8988T (cell line): ENCODE results near the gene EIF2D.
A peak's percentile ranks its signal among the peaks of the same experiment; 100 is the strongest.
"Not testable (repeated sequence)": the region's sequence is repeated elsewhere in the genome, so short reads cannot be mapped to it uniquely, and the experiment has no call there.

ENCODE experiments used
- DNase-seq: peaks from one replicate; pipeline ENCODE4 v3.0.0; 2011

EIF2D gene, protein sequence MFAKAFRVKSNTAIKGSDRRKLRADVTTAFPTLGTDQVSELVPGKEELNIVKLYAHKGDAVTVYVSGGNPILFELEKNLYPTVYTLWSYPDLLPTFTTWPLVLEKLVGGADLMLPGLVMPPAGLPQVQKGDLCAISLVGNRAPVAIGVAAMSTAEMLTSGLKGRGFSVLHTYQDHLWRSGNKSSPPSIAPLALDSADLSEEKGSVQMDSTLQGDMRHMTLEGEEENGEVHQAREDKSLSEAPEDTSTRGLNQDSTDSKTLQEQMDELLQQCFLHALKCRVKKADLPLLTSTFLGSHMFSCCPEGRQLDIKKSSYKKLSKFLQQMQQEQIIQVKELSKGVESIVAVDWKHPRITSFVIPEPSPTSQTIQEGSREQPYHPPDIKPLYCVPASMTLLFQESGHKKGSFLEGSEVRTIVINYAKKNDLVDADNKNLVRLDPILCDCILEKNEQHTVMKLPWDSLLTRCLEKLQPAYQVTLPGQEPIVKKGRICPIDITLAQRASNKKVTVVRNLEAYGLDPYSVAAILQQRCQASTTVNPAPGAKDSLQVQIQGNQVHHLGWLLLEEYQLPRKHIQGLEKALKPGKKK

DNA sequence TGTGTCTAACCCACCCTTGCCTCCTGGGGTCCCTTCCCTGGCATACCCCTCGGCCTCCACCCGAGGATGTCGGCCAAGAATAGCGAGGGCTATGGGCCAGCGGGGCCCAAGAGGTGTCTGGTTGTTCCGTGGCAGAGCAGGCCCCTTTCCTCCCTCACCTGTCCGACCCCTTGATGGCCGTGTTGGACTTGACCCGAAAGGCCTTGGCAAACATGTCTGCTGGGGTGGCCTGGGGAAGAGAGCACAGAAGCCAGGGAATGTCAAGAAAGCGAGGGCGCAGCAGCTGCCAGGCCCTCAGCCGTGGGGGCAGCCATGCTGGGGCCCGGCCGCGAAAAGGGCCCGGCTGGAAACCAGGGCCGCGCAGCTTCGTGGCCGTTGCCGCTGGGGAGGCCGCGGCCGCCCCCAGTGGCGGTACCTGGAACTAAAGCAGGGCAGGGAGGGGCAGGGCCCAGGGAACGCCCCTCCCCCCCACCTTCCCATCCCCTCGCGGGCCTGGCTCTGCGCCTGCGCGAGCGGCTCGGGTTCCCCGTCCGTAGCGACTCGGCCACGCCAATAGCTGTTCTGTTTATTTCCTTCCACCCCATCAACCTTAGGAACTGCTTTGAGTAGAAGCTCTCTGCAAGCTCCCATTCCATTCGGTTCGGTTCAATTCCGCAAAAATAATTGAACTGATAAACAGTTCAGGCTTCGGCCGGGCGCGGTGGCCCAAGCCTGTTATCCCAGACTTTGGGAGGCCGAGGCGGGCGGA lies at the start of gene EIF2D:
Gene EIF2D, minus strand, starts transcription at position 337 of the 748 bp plus-strand sequence. Its CDS starts 123 bp downstream, at position 214.
- peak; percentile 97 for DNase-seq

DNA sequence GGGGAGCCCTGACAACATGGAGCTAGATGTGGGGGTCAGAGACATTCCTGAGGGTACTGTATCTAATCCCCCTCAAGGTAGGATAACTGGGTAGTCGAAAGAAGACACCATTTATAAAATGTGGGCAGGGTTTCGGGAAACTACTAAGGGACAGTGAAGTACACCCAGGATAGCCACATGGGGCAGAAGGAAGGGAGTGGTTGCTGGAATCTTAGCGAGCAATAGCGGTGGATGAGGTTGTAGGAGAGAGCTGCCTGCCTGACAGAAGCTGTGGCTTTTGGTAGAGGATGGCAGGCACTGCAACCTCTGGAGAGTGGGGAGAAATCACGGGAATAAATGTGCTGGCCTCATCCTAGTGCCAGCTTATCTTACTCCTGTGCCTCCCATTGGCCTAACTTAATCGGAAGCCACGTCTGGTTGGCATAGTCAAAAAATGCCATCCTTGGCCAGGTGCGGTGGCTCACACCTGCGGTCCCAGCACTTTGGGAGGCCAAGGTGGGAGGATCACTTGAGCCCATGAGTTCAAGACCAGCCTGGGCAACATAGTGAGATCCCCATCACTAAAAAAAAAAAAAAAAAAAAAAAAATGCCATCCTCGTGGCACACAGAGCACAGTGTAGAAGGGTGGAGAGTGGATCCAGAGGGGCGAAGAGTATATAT lies 49.0 kb upstream of the EIF2D start:
- DNase-seq: no peak

DNA sequence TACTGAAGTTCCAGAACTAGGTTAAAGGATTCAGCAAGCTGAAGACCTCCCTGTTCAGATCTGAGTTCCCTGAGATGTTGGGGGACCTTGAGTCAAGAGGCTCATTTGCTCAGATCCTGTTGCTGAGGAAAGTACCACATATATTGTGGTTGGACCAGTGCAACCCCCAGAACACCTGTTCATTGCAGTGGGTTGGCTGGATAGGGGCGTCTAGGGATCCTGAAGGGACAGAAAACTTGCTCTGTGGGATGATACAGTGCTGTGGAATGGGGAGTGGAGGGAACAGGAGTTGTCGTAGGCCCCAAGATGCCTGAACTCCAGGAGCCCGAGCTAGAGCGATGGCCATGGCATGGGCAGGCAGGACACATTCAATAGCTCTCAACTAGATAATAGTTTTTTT lies 47.9 kb upstream of the EIF2D start:
- DNase-seq: no peak

DNA sequence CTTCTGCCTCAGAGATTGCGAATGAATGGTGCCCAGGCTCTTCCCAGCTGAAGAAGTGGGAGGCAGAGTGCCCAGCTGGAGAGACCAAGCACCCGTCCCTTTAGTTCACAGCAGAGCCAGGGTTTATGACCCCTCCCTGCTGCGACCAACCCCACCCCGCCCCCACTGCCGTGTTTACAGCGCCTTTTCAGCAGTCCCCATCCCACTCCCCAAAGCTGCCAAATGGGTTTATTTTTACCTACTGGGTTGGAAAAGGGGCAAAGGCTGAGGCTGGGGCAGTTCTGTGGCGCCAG lies 46.7 kb upstream of the EIF2D start:
- no peak for DNase-seq

DNA sequence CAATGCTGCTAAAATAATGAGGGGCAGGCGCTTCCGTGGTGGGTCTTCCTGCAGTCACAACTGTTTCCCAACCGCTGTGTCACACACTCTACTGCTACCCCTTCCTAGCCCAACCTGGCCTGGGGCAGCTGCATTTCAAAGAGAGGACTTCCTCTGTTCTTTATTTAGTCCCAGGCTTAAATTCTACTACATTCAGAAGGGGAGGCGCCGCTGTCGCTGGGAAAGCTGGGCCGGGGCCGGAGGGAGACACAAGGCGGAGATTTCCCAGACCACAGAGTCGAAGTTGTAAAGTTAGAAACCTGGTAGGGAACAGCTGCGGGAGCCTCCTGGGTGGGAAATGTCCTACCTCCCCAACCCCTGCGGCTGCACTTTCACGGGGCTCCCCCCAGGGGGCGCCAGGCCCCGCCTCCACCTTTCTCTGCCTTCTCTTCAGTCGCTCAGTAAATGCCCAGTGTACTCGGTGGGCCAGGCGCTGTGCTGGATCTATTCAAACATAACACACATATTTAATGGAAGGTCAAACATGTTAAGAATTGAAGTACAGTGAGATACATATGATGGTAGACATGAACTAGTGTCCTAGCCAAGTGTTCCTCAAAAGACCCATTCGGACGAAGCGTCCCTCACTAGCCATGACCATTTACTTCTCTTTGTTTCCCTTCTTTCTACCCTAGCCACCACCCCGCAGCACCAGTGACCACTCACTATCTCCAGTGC lies 46.2 kb upstream of the EIF2D start:
- DNase-seq: peak; percentile 84

DNA sequence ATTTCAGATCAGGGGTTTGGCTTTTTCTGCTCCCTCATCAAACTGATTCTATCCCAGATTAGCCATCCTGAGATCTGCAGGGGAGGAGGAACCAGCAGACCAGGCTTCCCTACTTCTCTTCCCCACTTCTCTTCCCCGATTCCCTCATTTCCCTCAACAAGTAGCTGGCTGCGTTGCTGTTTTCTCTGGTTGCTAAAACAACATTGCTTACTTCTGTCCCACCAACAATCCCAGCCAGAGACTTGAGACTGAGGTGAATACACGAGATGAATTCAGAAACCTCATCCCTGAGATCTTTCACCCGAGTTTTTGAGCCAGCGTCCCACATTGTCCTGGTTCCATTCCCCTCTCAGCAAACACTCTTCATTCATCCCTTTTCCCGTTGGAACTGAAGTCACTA lies 45.5 kb upstream of the EIF2D start:
- DNase-seq: no peak

DNA sequence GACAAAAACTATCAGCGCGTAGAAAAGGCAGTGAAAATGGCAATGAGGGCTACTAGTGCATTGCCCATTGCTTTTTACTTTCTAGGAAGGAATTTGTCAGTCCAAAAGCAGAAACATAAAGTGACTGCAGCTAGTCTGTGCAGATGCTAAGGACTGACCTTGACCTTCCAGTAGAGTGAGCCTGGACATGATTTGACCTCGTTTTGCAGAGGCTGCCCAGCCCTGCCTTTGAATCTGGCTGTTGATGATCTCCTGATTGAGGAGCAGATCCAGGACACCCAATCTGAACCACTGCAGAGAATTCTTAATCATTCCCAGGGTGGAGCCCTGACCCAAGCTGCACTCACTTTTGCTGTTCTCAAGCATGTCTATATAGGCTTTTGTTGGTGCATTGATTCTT lies 44.7 kb upstream of the EIF2D start:
- no peak for DNase-seq

DNA sequence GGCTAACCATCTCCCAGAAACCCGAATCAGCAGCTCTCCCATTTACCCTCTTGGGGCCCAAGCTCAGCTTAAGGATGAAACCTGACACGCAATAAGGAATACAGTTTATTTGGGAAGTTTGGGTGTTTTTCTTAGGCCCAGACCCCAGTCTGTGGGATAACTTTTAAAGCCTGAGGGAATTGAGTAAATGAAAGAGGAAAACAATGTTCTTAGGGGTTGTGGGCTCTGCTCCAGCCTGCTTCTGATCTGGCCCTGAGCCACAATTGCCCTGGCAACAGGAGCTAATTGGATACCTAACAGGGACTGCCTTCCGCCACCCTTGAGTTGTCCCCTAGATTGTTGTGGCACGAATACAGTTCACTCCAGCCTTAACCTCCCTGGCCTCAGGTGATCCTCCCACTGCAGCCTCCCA lies 43.2 kb upstream of the EIF2D start:
- DNase-seq: no peak

DNA sequence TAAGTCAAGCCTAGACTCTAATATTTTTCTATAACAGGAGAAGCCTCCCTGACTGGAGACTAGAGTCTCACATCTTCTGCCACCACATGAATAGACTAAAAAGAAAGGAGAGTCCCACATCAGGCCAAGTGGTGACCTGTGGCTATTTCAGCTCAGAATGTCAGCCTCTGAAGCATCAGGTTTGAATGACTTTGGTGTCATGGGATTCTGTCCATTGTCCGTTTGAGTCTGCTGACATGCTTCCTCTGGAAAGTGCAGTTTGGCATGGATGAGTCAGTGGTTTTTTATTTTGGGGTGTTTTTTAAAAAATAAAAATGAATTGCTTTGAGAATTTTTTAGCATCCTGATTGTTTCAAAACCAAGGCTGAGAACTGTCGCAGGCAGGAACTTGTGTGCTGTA lies 42.6 kb upstream of the EIF2D start:
- DNase-seq: no peak

DNA sequence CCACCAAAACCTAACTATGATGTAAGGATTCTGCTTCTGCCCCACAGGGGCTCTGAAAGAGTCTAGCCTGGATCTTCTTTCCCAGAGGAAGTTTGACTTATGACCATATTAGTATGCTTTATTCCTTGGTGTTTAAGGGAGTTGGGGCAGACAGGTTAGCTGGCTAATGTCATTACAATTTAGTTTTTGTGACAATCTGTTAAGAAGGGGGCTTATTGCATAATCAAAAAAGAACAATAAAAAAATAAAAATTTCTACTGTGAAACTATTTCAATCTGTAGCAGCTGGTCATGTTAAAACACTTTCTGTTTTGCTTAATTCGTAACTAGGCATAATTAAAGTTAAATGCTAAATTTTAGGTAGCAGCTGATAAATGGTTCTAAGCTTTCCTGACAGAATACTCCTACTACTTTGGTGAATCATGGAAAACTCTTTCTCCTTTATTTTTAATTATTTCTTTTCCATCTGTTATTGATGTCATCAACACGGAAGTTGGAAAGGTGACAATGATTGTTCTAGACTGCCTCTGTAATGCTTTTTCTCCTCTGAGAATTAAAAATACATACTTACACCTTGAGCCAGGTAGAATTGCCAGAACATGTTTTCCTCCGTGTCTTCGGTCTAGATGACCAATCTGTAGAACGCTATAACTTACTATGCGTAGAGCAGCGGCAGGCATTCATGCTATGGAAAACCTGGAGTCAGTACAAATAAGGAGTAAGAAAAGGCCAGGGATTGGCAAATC lies 41.6 kb upstream of the EIF2D start:
- DNase-seq: no peak

DNA sequence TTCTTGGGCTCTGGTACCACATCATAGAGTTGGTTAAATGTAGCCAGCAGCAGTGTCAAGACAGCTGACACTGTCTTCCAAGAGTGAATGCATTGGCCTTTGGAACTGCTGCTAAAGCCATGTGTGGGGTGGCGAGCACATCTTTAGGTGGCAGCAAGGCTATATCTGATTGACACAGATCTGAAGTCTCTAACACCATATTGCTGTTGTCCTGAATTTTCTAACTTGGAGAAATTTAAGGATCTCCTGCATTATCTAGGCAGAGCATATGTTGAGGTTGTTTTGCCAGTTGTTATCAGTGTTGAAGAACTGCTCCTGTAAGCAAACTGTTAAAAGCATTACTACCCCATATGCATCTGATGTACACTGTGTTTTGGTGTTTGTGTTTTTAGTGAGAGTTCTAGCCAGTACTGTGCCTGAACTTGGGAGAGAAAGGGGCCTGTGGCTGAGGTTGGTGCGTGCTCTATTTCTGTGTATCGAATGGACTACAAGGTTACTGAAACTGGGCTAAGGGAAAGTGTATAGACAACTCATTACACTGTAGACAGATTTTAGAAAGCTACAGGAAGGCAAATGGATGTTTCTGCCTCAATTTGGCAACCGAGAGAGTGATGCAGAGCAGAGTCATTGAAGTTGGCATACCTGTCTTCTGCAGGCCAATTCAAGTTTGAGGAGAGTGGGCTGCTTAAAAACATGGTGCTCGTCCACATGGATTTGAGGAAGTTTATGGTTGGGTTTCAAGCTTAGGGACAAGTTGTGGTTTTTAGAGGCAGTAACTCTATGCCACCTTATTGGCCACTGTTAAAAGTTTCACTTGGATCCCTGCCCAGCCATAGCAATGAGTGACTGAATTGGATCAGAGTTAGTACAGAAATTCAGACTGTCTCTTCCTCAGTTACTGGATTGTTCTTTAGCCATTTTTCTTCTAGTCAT lies 40.0 kb upstream of the EIF2D start:
- no peak for DNase-seq

DNA sequence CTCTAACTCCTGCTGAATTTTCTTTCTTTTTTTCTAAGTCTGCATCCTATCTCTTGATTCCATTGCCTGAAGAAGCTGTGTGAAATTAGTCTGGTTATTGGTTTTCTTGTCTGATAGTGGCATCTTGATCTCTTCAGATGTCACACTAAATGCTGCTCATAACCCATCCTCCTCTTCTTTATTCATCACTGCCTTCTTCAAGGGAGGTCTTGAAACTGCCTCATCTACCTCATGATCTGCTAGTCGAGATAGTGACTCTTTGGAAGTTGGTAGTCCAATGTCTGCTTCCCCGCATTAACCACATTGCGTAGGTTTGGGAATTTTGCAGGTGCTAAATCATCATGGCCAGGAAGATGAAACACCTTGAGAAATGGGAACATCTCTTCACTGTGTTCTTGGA lies 38.7 kb upstream of the EIF2D start:
- DNase-seq: no peak

DNA sequence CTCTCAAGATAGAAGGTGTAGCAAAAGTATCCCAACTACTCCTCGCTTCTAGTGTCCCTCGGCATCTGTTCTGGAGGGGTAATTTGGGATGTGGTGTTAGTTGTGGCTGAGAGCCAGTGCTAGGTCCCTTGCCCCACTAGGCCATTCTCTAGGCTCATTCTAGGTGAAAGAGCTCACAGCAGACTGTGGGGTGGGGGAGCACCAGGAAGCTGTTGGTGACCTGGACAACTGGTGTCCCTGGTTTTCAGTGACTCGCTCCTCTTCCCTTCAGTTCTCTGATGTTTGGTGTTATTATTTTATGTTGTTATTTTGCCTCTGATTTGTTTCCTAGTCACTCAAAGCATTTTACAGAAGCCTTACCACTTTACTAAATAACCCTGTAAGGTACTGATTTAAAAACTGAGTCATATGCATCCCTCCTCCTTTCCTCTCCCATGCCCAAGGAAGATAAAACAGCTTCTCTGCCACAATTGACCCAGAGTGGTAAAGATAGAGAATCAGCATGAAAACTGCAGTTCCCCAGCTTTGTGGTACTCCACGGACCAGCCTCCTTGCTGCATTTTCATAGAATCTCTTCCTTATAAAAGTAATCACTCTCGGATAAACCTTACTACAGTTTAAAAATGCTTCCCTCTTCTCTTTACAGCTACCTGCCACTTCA lies 37.1 kb upstream of the EIF2D start:
- DNase-seq: no peak

DNA sequence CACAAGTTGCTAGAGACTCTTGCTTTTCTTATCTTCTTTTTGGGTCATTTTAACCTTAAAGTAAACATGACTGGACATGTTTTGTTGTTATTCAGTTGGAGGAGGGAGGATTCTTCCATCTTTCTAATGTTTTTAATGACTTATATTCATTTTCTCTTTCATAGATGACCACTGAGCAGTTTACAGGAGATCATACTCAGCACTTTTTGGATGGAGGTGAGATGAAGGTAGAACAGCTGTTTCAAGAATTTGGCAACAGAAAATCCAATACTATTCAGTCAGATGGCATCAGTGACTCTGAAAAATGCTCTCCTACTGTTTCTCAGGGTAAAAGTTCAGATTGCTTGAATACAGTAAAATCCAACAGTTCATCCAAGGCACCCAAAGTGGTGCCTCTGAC lies 35.0 kb upstream of the EIF2D start:
- no peak for DNase-seq

DNA sequence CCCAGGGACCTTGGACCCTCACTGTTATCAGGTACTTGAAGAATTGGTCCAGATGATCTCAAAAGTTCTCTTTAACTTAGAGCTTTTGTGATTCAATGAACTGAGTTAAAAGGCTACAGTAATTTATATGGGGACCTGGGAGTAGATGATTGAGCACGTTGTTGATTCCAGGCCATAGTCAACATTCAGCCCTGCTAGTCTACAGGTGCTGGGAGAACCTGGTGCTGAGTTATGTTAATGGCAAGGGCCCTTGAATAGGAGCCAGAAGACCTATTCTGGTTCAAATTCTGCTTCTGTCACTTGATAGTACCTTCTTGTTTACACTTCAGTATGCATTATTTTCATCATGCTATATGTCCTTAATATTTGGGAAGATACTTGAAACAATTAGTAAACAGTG lies 34.2 kb upstream of the EIF2D start:
- DNase-seq: no peak

DNA sequence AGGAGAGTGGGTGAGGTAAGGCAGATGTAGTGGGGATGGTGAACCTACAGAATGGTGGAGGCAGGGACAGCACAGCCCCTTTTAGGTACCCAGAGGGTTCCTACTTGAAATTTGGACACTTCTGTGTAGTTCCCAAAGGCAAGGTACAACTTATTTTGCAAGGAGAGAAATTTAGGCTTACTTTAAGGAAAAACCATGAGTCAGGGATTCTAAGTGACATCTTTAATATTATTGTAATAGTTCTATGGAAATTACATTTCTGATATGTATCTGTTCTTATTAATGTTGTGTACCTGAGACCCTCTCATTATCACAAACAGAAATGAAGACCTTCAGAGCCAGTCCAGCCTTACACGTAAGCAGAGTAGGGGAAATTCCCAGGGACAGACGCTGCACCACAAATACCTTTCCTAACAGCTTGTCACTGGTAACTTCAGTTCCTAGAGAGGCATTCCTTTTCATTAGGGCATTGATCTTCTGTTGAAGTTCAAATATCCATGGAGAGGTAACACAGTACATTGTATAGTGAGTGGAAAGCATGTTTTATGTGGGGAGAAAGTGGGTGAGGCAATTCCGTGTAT lies 30.9 kb upstream of the EIF2D start:
- DNase-seq: no peak

DNA sequence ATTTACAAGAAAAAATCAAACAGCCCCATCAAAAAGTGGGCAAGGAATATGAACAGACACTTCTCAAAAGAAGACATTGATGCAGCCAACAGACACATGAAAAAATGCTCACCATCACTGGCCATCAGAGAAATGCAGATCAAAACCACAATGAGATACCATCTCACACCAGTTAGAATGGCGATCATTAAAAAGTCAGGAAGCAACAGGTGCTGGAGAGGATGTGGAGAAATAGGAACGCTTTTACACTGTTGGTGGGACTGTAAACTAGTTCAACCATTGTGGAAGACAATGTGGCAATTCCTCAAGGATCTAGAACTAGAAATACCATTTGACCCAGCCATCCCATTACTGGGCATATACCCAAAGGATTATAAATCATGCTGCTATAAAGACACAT lies 29.8 kb upstream of the EIF2D start:
- not testable (repeated sequence) for DNase-seq

DNA sequence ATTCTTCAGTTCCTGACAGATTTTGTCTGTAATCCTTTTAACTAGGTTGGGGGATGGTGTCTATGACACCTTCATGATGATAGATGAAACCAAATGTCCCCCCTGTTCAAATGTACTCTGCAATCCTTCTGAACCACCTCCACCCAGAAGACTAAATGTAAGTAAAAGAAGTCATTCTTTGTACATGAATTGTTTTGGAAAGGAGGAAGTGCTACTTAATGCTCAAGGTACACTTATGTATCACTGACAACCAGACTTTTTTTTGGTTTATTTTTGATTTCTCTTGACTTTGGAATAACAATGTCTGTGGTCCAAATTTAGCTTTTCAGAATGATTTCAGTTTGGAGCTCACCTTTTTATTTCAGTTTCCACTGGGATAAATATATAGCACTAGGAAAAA lies 25.3 kb upstream of the EIF2D start:
- DNase-seq: no peak

DNA sequence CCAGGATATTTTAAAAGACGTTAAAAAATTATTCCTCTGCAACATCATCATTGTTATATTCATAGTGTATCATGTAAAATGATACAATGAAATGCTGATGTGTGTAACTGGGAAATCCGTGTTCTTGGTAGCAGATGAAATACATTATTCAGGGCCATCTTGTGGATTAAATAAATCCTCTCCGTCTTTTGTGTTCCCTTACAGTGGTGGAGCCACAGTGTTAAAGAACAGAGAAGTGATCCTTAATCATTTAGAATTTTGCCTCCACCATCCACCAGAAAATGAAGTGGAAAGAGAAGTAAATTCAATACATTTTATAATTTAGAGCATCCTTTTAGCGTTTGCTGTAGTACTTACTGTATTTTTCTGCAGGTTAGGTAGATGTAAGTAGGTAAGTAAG lies 24.4 kb upstream of the EIF2D start:
- no peak for DNase-seq

DNA sequence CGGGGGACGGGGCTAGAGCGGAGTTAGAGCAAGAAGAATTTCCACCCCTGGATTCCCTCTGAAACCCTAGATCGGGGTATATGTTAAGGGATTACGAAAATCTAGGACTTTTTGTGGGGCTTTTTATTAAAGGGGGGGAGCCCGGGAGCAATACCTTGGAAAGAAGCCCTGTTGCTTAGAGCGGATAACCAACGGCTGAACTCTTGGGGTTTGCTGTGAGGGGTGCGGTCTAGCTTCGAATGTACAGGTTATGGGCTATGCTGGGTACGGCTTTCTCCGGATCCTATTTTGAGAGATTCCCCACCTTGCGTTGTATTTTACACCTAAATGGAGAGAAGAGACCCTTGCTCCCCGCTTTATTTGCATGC lies 23.7 kb upstream of the EIF2D start:
- DNase-seq: no peak
